Putamen (tissue), 1 donor: ENCODE measurements around the gene ZSWIM3.
"Not testable (repeated sequence)": the region's sequence is repeated elsewhere in the genome, so short reads cannot be mapped to it uniquely, and the experiment has no call there.

Experiments used
- DNase-seq: peaks from one replicate; pipeline ENCODE4 v3.0.0-alpha.2; 2016; ENCODE audit warnings: low spot score

ZSWIM3 gene

DNA sequence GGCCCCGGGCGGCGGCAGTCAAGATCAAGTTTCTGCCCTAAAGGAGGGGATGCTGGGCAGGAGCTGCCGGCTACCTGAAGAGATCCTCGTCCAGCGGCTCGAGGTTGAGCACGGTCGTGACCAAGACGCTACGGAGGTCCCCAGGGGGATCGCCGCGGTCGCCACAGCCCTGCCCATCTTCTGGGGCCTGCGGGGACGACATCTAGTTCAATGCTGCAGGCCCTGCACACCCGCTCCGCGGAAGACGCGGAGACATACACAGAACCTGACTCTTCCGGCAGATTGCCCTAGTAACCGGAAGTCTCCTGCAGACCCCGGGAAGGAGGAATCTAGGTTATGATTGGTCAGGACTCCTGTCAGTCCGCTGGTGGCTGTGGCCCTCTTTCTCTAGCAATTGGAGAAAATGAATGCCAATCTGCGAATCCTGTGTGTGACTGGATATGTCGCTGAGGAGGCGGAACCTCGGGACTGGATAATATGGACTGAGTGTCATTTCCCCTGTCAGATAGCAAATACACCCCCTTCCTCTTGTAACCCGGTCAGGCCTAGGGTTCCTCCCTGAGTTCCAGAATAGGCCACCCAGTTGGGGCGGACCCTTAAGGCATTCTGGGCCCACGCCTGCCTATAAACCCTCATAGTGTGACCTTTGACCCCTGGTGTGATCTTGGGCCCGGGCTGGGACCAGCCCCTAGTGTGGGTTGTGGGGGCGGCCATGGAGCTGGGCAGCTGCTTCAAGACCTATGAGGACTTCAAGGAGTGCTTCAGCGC, at the start of gene ZSWIM3, which contains the start of gene ACOT8:
TSS of gene ZSWIM3 (plus strand) at position 501 of the 768 bp plus-strand sequence. CDS start at position 713, 212 bp downstream.
TSS of gene ACOT8 (minus strand) at position 279 of the 768 bp plus-strand sequence. CDS start at position 202, 77 bp downstream.
- peak; percentile 99 for DNase-seq

DNA sequence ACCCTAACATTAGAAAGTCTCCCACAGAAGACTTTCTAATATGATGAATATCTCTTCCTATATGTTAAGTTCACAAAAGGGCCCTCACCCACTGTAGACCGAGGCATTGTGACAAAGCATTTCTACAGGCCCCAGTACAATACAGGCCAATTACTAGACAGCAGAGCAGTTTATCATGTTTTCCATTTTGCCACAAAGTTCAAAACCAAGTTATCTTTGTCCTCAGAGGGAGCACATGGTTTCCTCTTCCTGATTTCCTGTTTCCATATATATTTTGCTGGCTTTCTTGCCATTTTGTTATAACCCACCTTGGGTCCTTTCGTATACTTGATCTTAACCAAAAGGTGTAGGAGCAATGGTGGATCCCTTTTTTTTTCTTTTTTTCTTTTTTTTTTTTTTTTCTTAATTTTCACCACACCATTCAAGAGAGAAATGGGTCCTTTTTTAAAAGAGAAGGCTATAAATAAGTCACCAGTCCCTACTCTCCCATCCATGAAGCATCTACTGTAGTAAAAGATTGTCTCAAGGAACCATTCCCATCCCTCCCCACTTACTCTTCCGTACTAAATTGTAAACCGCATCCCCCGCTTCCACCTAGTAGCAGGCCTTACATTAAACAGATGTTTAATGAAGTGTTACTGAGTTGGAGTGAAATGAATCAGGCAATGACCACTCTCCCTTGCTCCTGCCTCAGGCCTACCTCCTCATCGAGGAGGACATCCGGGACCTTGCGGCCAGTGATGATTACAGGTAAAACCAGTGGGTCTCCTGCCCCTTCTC, 47.0 kb upstream of the ZSWIM3 start:
- no peak for DNase-seq

DNA sequence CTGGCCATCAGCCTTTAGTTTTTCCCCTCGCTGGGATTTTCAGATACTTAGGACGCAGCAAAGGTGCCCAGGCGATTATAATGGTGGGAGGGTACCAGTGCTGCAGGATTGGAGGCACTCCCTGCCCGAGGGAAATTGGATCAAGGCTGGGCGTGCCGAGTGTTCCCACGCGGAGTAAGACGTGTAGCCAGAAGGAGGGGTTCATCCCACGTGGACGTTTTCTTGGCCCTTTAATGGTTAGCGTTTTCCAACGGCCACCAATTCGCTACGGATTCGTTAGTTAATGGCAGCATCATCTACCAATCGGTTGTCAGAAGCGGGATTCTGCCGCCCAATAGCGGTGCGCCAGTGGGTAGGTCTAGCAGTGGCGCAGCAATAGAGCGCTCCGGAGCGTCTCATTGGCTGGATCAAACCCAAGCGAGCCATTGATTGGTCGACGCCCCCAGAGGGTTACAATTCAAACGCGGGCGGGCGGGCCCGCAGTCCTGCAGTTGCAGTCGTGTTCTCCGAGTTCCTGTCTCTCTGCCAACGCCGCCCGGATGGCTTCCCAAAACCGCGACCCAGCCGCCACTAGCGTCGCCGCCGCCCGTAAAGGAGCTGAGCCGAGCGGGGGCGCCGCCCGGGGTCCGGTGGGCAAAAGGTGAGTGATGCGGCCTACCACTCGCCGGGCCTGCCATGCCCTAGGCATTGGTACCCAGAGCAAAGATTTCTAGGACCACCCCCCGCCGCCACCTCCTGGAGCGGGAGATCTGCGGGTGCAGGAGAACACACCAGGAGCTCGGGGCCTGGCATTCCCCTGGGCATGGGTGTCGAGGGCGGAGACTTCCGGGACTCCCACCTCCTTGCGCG, 45.0 kb upstream of the ZSWIM3 start, which contains the start of gene UBE2C:
TSS of gene UBE2C (plus strand) at position 488 of the 849 bp plus-strand sequence. CDS start at position 540, 52 bp downstream.
- peak; percentile 99 for DNase-seq

DNA sequence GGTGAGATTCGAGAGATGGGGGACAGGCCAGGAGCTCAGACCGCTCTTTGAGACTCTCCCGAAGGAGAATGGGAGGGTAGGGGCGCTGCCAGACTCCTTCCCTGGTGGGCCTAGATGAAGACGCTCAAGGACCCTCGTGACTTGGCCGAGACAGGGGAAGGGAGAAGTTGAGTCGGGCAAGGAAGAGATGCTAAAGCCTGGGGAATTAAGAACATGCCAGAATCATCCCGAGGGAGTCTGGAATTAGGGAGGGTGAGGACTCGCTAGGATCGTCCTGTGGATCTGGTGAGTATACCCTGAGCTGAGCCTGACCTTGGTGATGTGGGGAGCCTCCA, 44.4 kb upstream of the ZSWIM3 start:
- DNase-seq: no peak

DNA sequence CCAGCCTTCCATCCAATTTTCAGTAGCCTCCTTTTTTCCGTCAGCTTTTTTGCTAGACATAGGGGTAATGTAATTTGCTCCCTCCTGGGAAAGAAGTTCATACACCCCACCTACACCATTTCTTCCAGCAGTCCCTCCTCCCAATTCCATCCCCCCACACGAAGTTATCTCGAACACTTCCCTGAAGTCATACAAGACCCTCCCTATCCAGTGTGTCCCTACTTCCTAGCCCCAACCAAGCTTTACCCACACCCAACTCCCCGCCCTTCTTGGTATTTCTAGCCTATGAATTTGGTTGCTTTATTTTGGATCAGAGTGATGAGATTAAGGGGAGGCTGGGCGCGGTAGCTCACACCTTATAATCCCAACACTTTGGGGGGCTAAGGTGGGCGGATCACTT, 43.9 kb upstream of the ZSWIM3 start:
- no peak for DNase-seq

DNA sequence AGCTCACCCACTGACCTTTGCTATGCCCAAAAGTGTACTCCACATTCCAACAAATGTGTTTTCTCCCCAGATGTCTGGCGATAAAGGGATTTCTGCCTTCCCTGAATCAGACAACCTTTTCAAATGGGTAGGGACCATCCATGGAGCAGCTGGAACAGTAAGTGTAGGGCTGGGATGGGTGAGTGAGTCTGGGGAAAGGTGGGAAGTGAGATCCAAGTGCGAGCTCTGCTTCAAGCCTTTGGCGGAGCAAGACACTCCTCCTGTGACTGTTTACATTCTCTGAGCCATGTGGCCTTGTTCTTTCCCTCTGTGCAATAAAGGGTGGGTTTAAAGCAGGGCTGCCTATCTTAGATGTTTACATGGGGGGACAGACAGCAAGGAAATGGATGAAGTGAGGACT, 43.1 kb upstream of the ZSWIM3 start:
- no peak for DNase-seq

DNA sequence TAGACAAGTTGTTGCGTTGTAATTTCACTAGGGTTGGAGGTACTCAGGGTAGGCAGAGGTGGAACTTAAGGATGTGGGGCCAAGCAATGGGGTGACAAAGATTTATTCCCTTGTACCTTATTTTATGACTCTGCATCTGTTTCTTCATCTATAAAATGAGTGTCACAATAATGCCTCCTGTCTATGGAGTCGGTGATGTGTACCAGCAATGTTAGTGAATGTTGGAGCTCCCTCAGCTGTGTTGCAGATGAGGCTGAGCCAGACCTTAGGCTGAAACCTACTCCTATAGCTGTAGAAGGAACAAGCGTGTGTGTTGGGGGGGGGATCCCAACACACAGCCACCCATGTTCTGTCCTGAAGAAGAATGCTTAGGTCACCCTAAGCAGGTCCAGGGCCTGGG, 40.5 kb upstream of the ZSWIM3 start:
- no peak for DNase-seq

DNA sequence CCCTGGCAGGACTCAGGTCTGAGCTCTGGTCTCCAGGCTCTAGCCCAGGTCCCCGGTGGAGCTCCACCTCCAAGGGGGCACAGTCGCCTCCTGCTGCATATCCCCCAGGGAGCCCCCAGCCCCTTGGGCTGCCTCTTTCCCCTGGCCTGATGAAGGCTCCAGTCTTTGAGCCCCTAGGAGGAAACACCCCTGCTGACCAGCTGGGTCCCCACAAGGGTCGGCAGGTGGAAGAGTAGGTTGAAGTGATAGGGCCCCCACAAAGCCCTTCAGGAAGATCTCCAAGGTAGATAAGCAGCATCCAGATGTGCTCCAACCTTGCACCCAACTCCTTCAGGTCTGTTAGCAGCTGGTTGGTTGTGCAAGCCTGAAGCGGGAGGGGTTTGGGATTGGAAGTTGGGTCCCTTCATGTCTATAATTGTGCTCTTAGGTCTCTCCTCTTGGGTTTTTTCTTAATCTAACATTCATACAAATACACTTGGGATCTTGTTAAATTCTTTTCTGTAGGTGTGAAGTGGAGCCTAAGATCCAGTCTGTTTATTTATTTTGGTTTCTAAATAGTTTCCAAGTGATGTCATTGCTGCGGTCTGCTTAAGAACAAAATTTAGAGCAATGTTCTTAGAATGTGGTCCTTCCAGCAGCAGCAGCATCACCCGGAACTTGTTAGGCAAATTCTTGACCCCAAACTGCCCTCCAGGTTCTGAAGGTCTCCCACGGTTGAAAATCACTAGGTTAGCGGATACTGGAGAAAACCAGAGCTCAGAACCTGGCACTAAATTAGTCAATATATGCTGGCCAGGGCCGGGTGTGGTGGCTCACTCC, 39.8 kb upstream of the ZSWIM3 start:
- DNase-seq: no peak

DNA sequence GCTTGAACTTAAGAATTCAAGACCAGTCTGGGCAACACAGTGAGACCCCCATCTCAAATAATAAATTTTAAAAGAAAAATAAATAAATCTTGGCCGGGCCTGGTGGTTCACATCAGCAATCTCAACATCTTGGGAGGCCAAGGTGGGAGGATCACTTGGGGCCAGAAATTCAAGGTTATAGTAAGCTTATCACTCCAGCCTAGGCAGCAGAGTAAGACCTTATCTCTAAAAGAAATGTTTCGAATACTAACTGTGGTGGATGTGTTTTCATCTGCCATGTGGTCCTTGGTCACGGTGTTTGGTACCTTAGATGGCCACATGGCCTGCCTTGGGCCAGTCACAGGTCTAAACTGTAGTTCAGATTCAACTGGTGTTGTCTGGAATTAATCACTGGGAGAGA, 39.2 kb upstream of the ZSWIM3 start:
- DNase-seq: no peak

DNA sequence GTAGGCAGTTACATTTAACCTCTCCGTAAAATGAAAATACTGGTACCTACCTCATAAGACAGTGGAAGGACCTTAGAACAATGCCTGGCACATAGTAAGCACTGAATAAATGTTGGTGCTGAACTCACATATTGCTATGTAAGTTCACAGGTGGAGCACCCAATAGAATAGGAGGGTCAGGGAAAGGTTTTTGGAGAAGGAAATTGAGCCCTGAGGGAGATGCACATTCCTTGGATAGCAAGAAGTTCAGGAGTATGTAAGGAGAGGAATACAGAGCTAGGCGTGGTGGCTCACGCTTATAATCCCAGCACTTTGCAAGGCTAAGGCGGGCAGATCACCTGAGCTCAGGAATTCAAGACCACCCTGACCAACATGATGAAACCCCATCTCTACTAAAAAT, 37.9 kb upstream of the ZSWIM3 start:
- no peak for DNase-seq

DNA sequence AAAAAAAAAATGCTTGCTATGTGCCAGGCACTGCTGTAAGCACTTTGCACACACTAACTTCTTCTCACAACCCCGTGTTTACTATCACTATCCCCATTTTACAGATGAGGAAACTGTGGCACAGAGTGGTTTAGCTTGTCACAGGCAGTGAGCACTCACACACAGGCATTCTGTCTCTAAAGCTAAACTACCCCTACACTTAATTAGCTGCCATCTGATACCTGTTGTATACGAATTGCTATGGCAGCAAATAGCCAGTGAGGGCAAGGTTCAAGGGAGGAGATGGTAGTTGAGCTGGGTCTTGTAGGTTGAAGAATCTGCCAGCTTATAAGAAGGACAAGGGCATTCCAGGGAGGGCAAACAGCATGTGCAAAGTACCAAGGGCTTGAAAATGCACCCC, 35.5 kb upstream of the ZSWIM3 start:
- DNase-seq: no peak

DNA sequence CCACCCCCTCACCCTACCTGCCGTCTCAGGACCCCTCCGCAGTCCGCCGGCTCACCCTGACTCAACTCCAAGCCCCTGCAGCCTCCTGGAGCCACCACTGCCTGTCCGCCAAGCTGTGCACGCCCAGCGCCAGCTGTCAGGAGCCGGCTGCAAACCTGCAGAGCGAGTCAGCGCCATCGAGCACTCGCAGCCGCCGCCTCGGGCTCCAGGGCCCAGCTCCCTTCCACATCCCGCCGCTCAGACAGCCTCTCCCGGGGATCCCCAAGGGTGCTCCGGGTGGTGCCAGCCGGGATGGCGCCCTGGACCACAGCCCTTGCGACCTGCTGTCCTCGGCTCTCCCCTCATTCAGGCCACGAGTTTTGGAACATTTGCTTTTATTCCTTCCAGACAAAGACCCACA, 34.6 kb upstream of the ZSWIM3 start:
- DNase-seq: no peak

DNA sequence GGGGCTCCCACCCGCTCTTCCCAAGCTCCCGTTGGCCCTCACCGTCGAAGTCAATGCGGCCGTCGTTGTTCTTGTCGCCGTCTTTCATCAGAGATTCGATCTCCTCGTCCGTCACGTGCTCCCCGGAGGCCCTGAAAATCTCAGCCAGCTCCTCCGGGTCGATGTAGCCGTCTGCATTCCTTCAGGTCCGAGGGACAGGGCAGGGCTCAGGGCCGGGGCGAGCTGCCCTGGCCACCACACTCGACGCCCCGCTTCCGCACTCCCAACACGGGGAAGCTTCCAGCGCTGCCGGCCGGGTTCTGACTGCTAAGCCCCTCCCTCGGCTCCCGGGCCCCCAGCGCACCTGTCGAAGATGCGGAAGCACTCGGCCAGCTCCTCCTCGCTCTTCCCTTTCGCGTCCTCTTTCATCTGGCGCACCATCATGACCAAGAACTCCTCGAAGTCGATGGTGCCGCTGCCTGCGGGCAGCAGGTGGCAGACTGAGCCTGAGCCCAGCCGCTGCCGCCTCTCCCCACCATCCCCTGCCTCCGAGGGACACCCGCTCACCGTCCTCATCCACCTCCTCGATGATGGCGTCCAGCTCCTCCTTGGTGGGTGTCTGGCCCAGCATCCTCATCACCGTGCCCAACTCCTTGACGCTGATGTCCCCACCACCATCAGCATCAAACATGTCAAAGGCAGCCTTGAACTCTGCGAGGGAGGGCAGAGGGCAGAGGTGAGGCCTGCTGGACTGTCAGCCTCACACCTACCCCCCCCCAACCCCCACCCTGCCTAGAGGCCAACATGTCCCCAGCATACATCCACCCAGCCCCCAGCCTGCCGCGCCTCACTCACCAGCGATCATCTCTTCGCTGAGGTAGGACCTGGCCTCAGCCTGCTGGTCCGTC, 33.2 kb upstream of the ZSWIM3 start:
- DNase-seq: no peak

DNA sequence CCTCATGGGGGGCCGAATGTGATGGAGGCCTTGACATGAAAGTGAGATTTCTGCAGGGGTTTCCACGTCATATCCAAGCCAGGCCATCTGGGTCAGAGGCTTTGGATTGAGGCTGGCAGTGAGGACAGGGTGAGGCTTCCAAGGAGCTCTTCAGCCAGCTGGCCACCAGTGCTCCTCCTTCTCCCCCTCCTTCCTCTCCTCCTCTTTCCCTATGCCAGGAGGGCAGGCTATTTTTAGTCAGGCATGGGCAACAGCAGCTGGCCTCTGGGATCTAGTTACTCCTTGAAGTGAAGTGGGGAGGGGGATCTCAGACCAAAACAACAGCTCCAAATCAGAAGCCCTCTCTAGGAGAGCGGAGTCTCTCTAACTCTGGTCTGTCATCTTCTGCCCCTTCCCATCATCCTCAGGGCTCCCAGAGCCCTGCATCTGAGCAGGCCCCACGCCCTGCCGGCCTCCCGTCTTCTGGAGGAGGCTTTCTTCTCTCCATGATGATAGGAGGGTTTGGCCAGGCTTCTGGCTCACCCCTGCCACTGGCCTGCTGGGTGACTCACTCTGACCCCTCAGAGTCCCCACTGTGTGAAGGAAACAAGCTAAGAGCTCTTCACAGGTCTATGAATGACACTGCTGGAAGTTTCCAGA, 30.9 kb upstream of the ZSWIM3 start:
- no peak for DNase-seq

DNA sequence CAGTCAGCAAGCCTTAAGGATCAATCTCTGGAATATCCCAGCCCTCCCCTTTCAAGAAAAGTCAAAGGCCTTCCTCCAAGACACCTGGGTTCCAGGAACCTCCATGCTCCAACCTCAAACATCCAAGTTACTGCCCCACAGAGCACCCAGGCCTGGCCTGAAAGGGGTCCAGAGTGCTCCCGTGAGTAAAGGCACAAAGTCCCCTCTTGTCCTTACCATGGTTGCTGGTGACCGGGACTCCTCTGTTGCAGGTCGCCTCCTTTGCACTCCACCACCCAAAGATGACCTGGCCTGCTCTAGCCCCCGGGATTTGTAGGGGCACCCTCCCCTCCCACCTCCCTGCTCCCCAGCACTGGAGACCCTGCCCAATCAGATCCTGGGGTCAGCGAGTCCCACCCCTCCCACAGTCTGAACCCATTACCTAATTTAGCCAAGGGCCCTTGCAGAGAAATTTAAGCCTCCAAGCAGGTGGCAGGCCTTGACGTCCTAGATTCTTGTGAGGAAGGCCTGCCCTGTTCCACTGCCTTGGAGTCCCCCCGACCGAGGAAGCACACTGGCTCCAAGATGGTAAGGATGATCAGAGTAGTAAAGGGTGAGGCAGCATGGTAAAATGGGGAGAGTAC, 30.3 kb upstream of the ZSWIM3 start, which contains the start of gene TNNC2:
TSS of gene TNNC2 (minus strand) at position 283 of the 623 bp plus-strand sequence. CDS start at position 219, 64 bp downstream.
- no peak for DNase-seq

DNA sequence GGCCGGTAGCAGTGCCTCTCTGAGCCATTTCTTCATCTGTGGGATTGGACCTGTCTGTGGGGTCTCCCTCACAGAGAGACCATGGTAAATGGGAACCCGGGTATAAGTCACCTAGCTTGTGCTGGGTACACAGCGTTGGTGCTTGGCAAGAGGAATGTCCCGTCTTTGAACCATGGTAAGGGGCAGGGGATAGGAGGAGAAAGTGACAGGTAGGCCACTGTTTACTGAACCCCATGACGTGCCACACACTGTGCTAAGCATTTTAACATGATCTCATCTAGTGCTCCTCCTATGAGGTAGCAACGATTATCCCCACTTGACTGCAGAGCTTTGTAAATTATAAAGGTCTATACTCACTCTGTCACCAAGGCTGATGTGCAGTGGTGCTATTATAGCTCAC, 29.7 kb upstream of the ZSWIM3 start:
- no peak for DNase-seq

DNA sequence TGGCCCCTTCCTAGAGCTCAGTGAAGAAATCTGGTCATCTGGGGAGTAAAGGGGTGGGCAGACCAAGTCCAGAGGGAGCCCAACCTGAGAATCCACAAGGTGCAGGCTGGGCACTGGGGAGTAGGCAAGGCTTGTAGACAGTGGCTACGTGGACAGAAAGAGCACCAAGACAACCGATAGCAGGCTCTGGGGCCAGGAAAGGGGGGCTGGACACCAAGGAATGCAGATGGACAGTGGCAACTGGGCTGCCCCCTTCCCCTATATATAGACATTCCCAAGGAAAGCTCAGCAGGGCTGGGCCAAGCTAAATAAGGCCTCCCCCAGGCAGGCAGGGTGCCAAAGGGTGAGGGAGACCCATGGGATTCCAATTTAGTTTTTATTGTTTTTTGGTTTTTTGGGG, 28.8 kb upstream of the ZSWIM3 start:
- DNase-seq: no peak

DNA sequence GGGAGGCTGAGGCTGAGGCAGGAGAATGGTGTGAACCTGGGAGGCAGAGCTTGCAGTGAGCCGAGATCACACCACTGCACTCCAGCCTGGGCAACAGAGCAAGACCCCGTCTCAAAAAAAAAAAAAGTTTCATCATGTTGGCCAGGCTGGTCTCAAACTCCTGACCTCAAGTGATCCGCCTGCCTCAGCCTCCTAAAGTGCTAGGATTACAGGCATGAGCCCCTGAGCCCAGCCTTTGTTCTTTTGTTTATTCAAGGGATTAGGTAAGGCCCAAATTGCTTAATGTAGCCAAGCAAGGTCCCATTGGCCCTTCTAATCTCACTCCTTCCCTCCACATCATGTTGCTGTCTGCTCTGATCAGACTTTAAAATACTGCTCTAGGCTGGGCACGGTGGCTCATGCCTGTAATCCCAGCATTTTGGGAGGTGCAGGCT, 27.7 kb upstream of the ZSWIM3 start:
- not testable (repeated sequence) for DNase-seq

DNA sequence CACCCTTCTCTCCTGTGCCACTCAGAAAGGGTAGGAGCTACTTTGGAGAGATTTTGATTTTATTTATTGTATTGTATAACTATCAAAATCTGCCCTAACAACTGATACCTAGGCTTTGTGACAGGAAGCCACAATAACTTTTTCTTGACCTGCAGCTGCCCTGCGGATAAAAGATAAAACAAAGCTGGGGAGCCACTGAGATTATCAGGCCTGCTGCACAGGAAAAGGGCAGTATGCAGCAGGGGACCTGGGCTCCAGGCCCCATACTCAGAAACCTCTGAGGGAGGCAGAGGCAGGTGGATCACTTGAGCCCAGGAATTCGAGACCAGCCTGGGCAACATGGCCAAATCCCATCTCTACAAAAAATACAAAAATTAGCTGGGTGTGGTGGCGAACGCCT, 24.8 kb upstream of the ZSWIM3 start:
- no peak for DNase-seq
